HG03066 (cell line): ENCODE data around the gene PPARGC1A.

Experiments
- ATAC-seq: cut with Tn5 transposase; IDR thresholded peaks from one replicate; pipeline ENCODE4 v1.9.1; 2021; ENCODE audit warnings: low read depth; ENCODE audit not compliant: unreplicated experiment

The PPARGC1A gene

DNA sequence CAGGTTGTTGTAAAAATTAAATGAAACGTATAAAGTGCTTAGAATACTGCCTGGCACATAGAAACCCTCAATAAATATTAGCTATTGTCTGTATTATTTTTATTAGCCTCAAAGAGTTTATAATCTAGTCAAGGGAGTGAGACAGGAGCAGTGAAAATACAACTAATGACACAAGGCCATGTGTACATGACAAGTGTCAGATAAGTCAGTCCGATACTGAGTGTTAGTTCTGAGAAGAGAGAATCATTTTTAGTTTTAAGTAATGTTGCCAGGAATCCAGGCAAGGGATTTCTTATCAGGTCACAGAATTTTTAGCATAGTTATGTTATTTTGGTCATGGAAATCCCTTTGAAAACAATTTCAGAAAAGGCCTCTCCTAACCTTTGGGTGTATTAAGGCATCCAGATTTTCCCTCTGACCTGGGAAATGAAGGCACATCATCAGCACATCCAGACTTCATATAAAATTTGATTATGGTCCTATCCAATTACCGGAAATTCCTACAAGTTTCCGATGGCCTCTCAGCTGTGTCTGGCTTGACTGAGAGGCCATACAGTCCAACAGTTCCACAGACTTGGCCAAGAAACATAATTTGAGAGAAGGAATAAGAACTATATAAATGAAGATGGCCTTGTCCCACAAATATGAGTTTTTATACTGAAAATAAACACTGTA is 35.7 kb downstream of the PPARGC1A start:
- no peak for ATAC-seq

- ATAC-seq: no peak
These were observed 38.4 kb downstream of the PPARGC1A start for GRCh38 chr4:23851464-23851863.

GRCh38 chr4:23847158-23847557 is 42.7 kb downstream of the PPARGC1A start:
- no peak for ATAC-seq

GRCh38 chr4:23844961-23845360 is 44.9 kb downstream of the PPARGC1A start:
- no peak for ATAC-seq

DNA sequence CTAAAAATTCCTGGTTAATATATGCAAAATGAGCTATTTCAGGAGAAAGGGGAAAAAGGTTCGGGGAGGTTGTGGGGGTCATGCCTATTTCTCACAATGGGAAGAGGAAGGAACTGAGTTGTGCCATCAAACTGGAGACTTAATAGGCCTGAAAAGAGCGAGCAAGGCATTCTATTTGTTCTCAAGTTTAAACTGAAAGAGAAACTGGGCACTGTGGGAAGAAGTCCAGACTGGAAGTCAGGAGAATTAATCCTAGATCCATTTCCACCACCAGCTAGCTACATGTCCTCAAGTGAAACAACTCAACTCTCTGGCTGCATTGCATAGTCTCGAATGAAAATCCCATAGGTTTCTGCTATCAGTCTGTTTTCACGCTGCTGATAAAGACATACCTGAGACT is 50.6 kb downstream of the PPARGC1A start:
- no peak for ATAC-seq

DNA sequence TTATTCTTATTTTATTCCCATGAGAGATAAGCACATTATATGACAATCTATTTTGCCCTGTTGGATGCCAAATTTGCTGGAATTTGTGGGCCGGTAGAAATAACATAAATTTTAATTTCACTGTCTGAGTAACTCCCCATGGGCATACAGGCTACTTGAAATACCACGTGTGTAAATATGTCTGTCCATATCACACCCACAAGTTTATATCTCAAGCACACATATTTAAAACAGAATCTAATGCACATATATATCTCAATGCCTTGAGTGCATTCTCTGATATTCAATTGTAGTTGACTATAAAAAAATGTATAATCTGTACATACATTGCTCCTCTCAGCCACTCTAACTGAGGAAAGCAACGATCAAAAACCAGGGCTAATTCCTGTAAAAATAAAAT is 51.2 kb downstream of the PPARGC1A start:
- ATAC-seq: no peak

- no peak for ATAC-seq
These were observed 51.7 kb downstream of the PPARGC1A start for GRCh38 chr4:23838131-23838530.

- ATAC-seq: no peak
These were observed 52.5 kb downstream of the PPARGC1A start for GRCh38 chr4:23837371-23837770.

DNA sequence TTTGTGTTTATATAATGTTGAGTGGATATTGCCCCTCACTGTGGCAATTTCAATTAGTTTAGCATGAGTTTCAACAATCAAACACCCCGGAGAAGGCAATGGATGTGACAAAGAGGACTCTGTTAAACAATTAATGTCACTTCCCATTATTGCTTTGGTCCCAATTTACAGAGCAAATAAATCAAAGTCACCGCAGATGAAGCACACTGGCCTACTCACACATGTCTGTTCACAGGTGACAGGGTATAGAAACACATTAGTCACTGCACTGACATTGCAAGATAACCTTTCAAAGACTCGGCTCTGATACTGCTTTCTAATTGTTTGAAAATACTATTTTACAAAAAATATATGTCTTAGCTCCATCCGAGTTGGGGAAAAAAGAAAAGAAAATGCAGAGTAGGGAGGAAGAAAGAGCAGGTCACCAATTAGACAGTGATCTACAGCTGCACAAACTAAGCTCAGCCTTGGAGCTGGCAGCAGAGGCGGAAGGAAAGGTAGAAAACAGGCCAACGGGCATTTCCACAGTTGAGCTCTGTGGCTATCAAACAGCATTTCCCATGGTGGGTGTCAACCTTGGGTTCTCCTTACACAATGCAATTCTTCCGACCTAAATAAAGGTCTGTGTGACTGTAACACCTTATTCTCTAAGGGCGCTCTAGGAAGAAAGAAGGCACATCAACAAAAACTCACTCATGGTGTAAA is 53.9 kb downstream of the PPARGC1A start:
- ATAC-seq: no peak

GRCh38 chr4:23828779-23829178 is 61.1 kb downstream of the PPARGC1A start:
- no peak for ATAC-seq

- no peak for ATAC-seq
These were observed 61.7 kb downstream of the PPARGC1A start for GRCh38 chr4:23828020-23828715.

GRCh38 chr4:23822181-23822580 is 67.7 kb downstream of the PPARGC1A start:
- no peak for ATAC-seq

GRCh38 chr4:23819041-23819511 is 70.8 kb downstream of the PPARGC1A start:
- ATAC-seq: no peak

DNA sequence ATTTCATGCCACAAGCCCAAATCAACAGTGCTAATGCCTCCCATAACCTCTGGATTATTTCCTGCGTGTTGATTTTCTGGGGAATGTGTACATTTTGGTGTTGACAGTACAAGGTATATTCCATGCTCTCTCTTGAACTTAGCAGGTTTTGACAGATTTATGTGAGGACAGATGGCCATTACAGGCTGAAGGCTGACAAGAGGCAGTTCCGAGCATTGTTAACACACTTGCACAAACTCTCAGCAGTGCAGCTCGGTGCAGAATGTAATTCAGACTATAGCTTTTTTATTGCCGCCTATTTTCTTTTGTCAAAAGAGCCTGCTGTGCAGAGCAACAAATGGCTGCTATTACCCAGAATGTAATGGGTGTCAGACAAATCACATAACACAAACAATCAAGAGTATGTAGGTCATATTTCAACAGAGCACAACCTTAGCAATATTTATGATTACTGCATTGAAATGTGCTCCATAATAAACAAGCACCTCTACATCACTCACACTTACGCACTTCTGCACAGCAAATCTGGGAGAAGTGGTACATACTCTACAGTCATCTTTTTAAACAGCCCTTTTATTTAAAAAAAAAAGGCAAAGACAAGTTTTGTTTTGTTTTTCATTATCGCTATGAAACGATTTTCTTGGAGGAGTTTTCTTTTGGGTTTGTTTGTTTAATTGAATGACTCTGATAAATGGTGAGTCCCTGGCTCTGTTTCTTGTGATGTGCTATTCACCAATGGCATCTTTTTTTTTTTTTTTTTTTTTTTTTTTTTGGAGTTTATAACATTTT is 71.6 kb downstream of the PPARGC1A start:
- ATAC-seq: no peak

- ATAC-seq: no peak
These were observed 74.7 kb downstream of the PPARGC1A start for GRCh38 chr4:23814996-23815660.

GRCh38 chr4:23814587-23814986 is 75.3 kb downstream of the PPARGC1A start:
- ATAC-seq: no peak

GRCh38 chr4:23811161-23811560 is 78.7 kb downstream of the PPARGC1A start:
- no peak for ATAC-seq

GRCh38 chr4:23805450-23805851 is 84.4 kb downstream of the PPARGC1A start:
- ATAC-seq: no peak

DNA sequence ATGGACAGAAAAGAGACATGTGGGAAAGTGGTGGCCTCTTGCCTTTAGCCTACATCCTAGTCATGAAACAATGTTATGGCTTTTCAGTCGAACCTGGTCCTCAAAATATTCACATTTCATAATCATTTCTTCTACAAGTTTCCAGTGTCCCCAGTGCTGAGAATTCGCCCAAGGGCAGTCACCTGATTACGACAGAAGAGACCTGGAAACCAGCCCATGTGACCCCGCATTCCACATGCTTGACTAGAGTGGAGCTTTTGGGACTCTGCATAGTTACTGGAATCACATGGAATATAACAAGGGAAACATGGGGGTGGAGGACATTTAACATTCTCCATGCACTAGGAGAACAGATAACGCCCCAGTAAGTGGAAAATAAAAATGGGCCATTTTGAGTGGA is 100.1 kb downstream of the PPARGC1A start:
- ATAC-seq: no peak

DNA sequence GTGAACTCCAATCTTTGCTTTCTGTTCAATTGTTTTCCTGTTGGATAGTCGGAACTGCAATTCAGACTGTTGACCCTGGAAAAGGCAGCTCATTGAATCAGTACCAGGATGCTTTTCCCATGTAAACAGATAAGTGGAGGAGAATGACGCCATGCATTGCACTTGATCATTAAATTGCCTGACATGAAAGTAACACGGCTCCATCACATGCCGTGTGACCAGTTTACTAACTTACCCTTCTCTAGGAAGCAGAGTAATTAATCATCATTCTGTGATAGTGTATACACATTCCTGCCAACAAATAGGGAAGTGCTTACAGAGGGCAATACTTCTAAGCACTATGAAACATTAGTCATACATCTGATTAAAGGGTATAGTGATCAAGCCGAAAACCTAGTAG is 101.4 kb downstream of the PPARGC1A start:
- ATAC-seq: no peak
